Activated CD8-positive, alpha-beta memory T cell treated with anti-CD3 and anti-CD28 coated beads, Interleukin-2, amount 50 U/mL, for 24 hours (primary cell): Measurements from ENCODE around the gene DGKZ.

Experiments used
- DNase-seq: peaks from one replicate; pipeline ENCODE4 v3.0.0-alpha.2; 2020; ENCODE audit errors: extremely low read depth

The DGKZ gene

GRCh38 chr11:46345881-46346484 is 1.3 kb upstream of the DGKZ start:
- no peak for DNase-seq

- DNase-seq, result no peak
These were observed 511 bp downstream of the DGKZ start for GRCh38 chr11:46347637-46348311.

- no peak for DNase-seq
These were observed 1.5 kb downstream of the DGKZ start for GRCh38 chr11:46348566-46349401.

- DNase-seq, result no peak
These were observed 3.4 kb downstream of the DGKZ start for GRCh38 chr11:46350695-46351094.

- no peak for DNase-seq
These were observed 3.9 kb downstream of the DGKZ start for GRCh38 chr11:46351148-46351547.

- DNase-seq, result no peak
These were observed 4.3 kb downstream of the DGKZ start for GRCh38 chr11:46351606-46352005.

- no peak for DNase-seq
These were observed 5.0 kb downstream of the DGKZ start for GRCh38 chr11:46352063-46352841.

- no peak for DNase-seq
These were observed 6.4 kb downstream of the DGKZ start for GRCh38 chr11:46353698-46354097.

GRCh38 chr11:46356924-46357482 is 9.7 kb downstream of the DGKZ start:
- no peak for DNase-seq

GRCh38 chr11:46357483-46357936 is 10.2 kb downstream of the DGKZ start:
- no peak for DNase-seq

GRCh38 chr11:46359953-46360352 is 12.7 kb downstream of the DGKZ start:
- no peak for DNase-seq

- DNase-seq, result no peak
These were observed 13.6 kb downstream of the DGKZ start for GRCh38 chr11:46360878-46361277.

- no peak for DNase-seq
These were observed 14.3 kb downstream of the DGKZ start for GRCh38 chr11:46361283-46362155.

- DNase-seq, result no peak
These were observed 15.1 kb downstream of the DGKZ start for GRCh38 chr11:46362156-46363030.

- DNase-seq, result no peak
These were observed 15.8 kb downstream of the DGKZ start for GRCh38 chr11:46363031-46363407.

GRCh38 chr11:46363455-46364005 is 16.3 kb downstream of the DGKZ start:
- DNase-seq, result no peak

GRCh38 chr11:46364056-46364455 is 16.8 kb downstream of the DGKZ start:
- DNase-seq, result no peak

- DNase-seq, result no peak
These were observed 17.5 kb downstream of the DGKZ start for GRCh38 chr11:46364791-46365190.

- no peak for DNase-seq
These were observed 19.0 kb downstream of the DGKZ start for GRCh38 chr11:46366260-46366659.
